Fibroblast of pulmonary artery (primary cell): ENCODE results near the gene CPEB3.
A peak's percentile ranks its signal among the peaks of the same experiment; 100 is the strongest.
"Not testable (repeated sequence)": the region's sequence is repeated elsewhere in the genome, so short reads cannot be mapped to it uniquely, and the experiment has no call there.

Experiments
- DNase-seq: peaks from one replicate; pipeline ENCODE4 v3.0.0-alpha.2; 2010; ENCODE audit warnings: low read depth
- H3K4me3 ChIP-seq: replicated peaks from 2 replicates; pipeline ENCODE4 v1.5.1; 2011; ENCODE audit warnings: low read depth, mild to moderate bottlenecking, control low read depth, low read length, moderate library complexity
- CTCF ChIP-seq: IDR thresholded peaks from 2 replicates; pipeline ENCODE4 v1.5.1; 2011; ENCODE audit warnings: mild to moderate bottlenecking, control low read depth, low read length, inconsistent platforms; ENCODE audit errors: missing control alignments

Gene CPEB3

GRCh38 chr10:92146107-92146506 lies 144.8 kb downstream of the CPEB3 start:
- DNase-seq = no peak
- no peak overlapping the region for H3K4me3 ChIP-seq
- no peak for TF ChIP-seq CTCF

- TF ChIP-seq CTCF = no peak
- H3K4me3 ChIP-seq = no peak overlapping the region
- DNase-seq = no peak
Measured at GRCh38 chr10:92142949-92143348, 147.9 kb downstream of the CPEB3 start.

GRCh38 chr10:92142512-92142911 lies 148.4 kb downstream of the CPEB3 start:
- DNase-seq = no peak
- H3K4me3 ChIP-seq = no peak overlapping the region
- peak; percentile 5 for TF ChIP-seq CTCF

DNA sequence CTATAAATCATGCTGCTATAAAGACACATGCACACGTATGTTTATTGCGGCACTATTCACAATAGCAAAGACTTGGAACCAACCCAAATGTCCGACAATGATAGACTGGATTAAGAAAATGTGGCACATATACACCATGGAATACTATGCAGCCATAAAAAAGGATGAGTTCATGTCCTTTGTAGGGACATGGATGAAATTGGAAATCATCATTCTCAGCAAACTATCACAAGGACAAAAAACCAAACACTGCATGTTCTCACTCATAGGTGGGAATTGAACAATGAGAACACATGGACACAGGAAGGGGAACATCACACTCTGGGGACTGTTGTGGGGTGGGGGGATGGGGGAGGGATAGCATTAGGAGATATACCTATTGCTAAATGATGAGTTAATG lies 149.7 kb downstream of the CPEB3 start:
- DNase-seq = not testable (repeated sequence)

DNA sequence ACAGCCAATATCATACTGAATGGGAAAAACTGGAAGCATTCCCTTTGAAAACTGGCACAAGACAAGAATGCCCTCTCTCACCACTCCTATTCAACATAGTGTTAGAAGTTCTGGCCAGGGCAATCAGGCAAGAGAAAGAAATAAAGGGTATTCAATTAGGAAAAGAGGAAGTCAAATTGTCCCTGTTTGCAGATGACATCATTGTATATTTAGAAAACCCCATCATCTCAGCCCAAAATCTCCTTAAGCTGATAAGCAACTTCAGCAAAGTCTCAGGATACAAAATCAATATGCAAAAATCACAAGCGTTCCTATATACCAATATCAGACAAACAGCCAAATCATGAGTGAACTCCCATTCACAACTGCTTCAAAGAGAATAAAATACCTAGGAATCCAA lies 156.8 kb downstream of the CPEB3 start:
- not testable (repeated sequence) for DNase-seq, H3K4me3 ChIP-seq

More for the DNA sequence above, 149.7 kb downstream of the CPEB3 start:
- not testable (repeated sequence) for H3K4me3 ChIP-seq

GRCh38 chr10:92131275-92131820 lies 159.5 kb downstream of the CPEB3 start:
- no peak for TF ChIP-seq CTCF
- H3K4me3 ChIP-seq = no peak overlapping the region
- DNase-seq = no peak

GRCh38 chr10:92130622-92131274 lies 160.1 kb downstream of the CPEB3 start:
- no peak for TF ChIP-seq CTCF
- no peak for DNase-seq
- H3K4me3 ChIP-seq = no peak overlapping the region

- no peak for DNase-seq
- no peak for TF ChIP-seq CTCF
- H3K4me3 ChIP-seq = no peak overlapping the region
Measured at GRCh38 chr10:92126100-92126650, 164.7 kb downstream of the CPEB3 start.
